ENCODE measurements around the gene LRCH4. TPM values are rescaled to one million over a fixed set of nuclear protein-coding genes. Genes with fewer than 3 reads are reported as not detected.

LRCH4 gene
- total and polyA plus RNA-seq, 2 of the 13 experiments (the other 11 are each of a cell fraction or from before 2014, with no cell fraction given) = 7.0 to 9.3 TPM

DNA sequence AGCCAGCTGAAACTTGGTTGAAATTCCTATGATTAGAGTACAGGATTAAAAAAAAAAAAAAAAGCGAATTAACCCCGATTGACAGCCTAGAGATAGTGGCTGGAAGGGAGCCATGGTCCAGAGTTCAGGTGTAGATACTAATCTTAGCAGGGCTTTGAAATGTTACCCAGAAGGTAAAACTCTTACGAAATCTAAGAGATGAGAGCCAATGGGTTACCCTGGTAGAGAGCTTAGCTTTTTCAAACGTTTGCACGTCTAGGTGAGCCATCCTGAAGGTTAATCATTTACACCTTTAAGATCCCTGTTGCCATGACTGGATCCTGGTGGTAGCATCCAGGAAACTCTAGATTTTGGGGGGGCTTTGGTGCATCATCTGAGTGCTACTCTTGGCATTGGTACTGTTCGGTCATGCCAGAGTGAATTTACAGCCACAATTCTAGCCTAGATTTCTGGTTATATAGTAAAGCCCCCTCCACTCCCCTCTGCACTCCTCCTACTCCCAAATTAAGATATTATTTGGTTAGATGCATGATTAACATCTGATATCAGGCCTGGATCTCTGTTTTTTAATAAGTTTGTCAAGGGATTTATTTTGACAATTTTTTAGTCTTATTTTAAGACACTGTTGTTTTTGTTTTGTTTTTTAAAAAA lies 45.7 kb downstream of the LRCH4 start (continued):
- TF ChIP-seq, protein P1, sequence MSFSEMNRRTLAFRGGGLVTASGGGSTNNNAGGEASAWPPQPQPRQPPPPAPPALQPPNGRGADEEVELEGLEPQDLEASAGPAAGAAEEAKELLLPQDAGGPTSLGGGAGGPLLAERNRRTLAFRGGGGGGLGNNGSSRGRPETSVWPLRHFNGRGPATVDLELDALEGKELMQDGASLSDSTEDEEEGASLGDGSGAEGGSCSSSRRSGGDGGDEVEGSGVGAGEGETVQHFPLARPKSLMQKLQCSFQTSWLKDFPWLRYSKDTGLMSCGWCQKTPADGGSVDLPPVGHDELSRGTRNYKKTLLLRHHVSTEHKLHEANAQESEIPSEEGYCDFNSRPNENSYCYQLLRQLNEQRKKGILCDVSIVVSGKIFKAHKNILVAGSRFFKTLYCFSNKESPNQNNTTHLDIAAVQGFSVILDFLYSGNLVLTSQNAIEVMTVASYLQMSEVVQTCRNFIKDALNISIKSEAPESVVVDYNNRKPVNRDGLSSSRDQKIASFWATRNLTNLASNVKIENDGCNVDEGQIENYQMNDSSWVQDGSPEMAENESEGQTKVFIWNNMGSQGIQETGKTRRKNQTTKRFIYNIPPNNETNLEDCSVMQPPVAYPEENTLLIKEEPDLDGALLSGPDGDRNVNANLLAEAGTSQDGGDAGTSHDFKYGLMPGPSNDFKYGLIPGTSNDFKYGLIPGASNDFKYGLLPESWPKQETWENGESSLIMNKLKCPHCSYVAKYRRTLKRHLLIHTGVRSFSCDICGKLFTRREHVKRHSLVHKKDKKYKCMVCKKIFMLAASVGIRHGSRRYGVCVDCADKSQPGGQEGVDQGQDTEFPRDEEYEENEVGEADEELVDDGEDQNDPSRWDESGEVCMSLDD (CRISPR knock-in tag; IDR thresholded peaks at IDR 0.05; ENCODE audit: borderline replicate concordance) = peak; percentile 77; the same call in 1 of the 2 replicates
- TF ChIP-seq SIX1 (CRISPR knock-in tag; IDR thresholded peaks at IDR 0.05; ENCODE audit: borderline replicate concordance) (peak; percentile 78; the same call in 1 of the 2 replicates), RFX5 (IDR thresholded peaks at IDR 0.05; ENCODE audit: low read depth, low read length) (no peak), EP300 (IDR thresholded peaks at IDR 0.05; ENCODE audit: low read depth in 2 of 2, low read length in 2 of 2) (peak in 1 of 2 experiments; percentile 89; a peak in 2 of 4 replicates), EP300 (CRISPR knock-in tag; IDR thresholded peaks at IDR 0.05; ENCODE audit: borderline replicate concordance) (peak; percentile 57; the same call in 1 of the 2 replicates), ZNF607 (CRISPR knock-in tag; IDR thresholded peaks at IDR 0.05; ENCODE audit: borderline replicate concordance) (peak; percentile 48; the same call in 1 of the 2 replicates), SOX13 (IDR thresholded peaks at IDR 0.05) (no peak), SOX13 (CRISPR knock-in tag; conservative IDR thresholded peaks at IDR 0.05 in 1 of 2, IDR thresholded peaks at IDR 0.05 in 1 of 2) (peak in 1 of 2 experiments; percentile 71; a peak in 2 of 4 replicates), KLF11 (CRISPR knock-in tag; IDR thresholded peaks at IDR 0.05) (no peak), ETV5 (CRISPR knock-in tag; IDR thresholded peaks at IDR 0.05; ENCODE audit: borderline replicate concordance) (peak; percentile 48; the same call in 1 of the 2 replicates), HDAC2 (CRISPR knock-in tag; IDR thresholded peaks at IDR 0.05) (peak; percentile 45), ZNF569 (CRISPR knock-in tag; IDR thresholded peaks at IDR 0.05; ENCODE audit: borderline replicate concordance) (no peak), SNAPC2 (CRISPR knock-in tag; IDR thresholded peaks at IDR 0.05) (peak; percentile 23; the same call in 1 of the 2 replicates)
- TF ChIP-seq, protein P2, sequence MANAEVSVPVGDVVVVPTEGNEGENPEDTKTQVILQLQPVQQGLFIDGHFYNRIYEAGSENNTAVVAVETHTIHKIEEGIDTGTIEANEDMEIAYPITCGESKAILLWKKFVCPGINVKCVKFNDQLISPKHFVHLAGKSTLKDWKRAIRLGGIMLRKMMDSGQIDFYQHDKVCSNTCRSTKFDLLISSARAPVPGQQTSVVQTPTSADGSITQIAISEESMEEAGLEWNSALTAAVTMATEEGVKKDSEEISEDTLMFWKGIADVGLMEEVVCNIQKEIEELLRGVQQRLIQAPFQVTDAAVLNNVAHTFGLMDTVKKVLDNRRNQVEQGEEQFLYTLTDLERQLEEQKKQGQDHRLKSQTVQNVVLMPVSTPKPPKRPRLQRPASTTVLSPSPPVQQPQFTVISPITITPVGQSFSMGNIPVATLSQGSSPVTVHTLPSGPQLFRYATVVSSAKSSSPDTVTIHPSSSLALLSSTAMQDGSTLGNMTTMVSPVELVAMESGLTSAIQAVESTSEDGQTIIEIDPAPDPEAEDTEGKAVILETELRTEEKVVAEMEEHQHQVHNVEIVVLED (CRISPR knock-in tag; IDR thresholded peaks at IDR 0.05; ENCODE audit: borderline replicate concordance) = peak; percentile 35; the same call in 1 of the 2 replicates
- TF ChIP-seq, protein P3, sequence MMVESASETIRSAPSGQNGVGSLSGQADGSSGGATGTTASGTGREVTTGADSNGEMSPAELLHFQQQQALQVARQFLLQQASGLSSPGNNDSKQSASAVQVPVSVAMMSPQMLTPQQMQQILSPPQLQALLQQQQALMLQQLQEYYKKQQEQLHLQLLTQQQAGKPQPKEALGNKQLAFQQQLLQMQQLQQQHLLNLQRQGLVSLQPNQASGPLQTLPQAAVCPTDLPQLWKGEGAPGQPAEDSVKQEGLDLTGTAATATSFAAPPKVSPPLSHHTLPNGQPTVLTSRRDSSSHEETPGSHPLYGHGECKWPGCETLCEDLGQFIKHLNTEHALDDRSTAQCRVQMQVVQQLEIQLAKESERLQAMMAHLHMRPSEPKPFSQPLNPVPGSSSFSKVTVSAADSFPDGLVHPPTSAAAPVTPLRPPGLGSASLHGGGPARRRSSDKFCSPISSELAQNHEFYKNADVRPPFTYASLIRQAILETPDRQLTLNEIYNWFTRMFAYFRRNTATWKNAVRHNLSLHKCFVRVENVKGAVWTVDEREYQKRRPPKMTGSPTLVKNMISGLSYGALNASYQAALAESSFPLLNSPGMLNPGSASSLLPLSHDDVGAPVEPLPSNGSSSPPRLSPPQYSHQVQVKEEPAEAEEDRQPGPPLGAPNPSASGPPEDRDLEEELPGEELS (CRISPR knock-in tag; IDR thresholded peaks at IDR 0.05) = peak; percentile 68
- TF ChIP-seq, protein P4, sequence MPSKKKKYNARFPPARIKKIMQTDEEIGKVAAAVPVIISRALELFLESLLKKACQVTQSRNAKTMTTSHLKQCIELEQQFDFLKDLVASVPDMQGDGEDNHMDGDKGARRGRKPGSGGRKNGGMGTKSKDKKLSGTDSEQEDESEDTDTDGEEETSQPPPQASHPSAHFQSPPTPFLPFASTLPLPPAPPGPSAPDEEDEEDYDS (CRISPR knock-in tag; IDR thresholded peaks at IDR 0.05) = peak; percentile 81
- TF ChIP-seq, protein P5, sequence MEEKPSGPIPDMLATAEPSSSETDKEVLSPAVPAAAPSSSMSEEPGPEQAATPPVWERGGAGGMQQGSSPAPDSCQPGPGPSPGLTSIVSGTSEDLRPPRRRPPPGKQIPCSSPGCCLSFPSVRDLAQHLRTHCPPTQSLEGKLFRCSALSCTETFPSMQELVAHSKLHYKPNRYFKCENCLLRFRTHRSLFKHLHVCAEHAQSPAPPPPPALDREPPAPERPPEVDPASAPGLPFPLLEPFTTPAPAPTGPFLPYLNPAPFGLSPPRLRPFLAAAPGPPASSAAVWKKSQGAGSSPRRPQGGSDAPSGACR (CRISPR knock-in tag; IDR thresholded peaks at IDR 0.05) = peak; percentile 52; the same call in 1 of the 2 replicates

Data from HepG2 (cell line).